ENCODE measurements around the gene BLNK. TPM values are rescaled to one million over a fixed set of nuclear protein-coding genes. Genes with fewer than 3 reads are reported as not detected.

Gene BLNK
- total RNA-seq, 1 donor from 2014 or later, result not detected

DNA sequence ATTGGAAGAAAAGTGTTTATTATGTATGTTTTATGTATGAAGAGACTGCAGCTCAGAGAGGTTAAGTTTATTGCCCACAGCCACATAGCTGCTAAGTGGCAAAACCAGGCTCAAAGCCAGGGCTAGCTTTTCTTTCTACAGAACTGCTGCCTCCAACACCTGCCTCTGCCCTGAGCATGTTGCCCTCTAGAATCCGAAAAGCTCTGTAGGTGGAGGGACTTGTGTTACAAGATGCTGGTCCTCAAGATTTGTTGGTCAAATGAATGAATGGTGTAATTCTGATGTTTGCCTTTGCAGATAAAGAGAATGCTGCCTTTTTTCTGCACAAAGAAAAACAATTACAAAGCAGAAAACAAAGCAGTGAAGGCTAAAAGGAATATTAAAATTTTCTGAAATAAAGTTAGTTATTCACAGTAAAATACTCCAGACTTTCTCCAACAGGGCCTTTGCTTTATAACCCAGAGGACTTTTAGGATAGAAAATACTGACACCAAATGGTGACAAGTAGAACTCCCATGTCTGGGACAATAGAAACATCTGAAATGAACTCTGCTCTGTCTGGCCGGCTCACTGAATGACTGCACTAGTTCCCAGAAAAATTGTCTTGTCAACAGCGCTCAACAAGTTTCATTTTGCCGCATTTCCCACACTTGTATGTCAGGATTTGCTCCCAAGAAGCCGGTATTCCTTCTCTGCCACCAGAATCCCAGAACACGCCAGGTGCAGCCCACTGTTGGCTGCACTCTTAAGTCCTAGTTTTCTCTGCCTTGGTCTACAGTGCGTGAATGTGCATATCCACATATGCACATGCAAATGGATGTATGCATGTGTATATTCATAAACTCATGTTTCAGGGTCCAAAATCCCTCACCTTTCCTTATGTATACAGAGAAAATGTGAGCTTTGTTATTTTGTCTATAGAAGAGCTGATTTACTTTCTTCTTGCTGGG lies 21.9 kb upstream of the BLNK start:
- Mint-ChIP-seq H3K4me1 (ENCODE audit: low read depth) (peaks cover 2% of the 10 kb centered on the region), H3K27me3 (ENCODE audit: low read depth) (peaks cover 36% of the 10 kb centered on the region), H3K27ac (ENCODE audit: unreplicated experiment) (no peak overlapping the region), H3K4me3 (ENCODE audit: unreplicated experiment) (no peak overlapping the region), H3K36me3 (ENCODE audit: low read depth) (no peaks in the 10 kb centered on the region), H3K9me3 (ENCODE audit: low read depth) (no peaks in the 10 kb centered on the region)
- no peak for DNase-seq (ENCODE audit: low spot score)
- TF ChIP-seq, protein P1, sequence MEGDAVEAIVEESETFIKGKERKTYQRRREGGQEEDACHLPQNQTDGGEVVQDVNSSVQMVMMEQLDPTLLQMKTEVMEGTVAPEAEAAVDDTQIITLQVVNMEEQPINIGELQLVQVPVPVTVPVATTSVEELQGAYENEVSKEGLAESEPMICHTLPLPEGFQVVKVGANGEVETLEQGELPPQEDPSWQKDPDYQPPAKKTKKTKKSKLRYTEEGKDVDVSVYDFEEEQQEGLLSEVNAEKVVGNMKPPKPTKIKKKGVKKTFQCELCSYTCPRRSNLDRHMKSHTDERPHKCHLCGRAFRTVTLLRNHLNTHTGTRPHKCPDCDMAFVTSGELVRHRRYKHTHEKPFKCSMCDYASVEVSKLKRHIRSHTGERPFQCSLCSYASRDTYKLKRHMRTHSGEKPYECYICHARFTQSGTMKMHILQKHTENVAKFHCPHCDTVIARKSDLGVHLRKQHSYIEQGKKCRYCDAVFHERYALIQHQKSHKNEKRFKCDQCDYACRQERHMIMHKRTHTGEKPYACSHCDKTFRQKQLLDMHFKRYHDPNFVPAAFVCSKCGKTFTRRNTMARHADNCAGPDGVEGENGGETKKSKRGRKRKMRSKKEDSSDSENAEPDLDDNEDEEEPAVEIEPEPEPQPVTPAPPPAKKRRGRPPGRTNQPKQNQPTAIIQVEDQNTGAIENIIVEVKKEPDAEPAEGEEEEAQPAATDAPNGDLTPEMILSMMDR (IDR thresholded peaks at IDR 0.05), result peak; percentile 87

DNA sequence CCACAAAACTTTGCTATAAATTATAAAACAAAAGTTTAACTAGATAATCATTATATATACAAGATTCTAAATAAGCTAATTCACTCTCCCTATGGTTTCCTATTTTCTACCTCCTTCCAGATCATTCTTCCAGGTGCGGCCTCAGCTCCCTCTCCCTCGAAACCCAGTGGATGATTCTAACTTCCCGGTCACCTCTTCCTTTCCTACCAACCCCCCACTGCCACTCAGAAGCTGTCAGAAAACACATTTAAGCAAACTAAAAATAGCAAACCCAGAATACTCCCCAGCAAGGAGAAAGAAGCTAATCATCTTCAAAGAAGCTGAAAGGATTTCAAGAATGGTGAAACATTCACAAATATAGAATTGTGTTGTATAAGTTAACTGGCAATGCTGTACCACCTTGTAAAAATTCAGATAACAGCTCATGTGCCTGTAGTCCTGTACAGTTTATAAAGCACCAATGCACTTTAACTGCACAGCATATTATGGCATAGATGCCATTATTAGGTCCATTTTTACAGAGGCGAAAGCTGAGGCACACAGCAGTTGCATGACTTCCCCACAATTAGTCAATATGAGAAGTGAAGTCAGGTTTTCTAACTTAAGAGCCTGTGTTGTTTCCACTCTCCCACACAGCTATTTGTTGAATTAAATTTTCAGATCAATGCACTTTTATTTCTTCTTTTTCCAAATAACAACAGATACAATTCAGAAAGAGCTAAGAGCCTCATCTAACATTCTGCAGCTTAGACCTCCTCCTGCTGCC lies 19.2 kb upstream of the BLNK start:
- H3K27me3 Mint-ChIP-seq (ENCODE audit: low read depth), result peaks cover 27% of the 10 kb centered on the region

DNA sequence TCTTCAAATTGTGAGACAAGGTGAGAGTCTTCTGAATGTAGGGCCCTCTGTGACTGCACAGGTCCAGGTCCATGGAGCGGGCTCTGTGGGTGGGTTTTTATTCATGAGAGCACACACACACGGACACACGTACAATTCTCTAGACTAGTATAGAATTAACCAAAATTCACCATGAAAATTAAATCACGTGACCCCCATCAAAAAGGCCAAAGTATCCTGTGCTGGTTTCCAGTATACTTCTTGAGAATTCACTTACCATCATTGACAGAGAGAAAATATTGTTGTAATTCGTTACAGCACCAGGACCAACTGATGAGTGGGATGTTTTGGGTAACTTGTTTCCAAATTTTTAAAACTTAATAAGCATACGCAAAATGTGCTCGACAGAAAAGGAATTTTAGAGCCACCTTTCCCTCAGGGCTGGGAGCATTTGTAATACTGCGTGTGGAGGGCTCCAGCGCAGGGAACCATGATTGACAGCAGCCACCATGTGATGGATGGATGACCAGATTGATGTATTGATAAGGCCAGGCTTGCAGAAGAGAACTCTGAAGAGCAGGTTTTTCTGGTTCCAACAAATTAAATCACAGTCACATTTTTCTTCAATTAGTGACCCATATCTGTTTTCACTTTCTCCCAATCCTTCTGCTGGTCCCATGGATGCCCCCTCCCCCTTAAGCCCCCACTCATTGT lies 18.0 kb upstream of the BLNK start:
- H3K27ac Mint-ChIP-seq (ENCODE audit: unreplicated experiment), result no peak overlapping the region

More for the DNA sequence above, 19.2 kb upstream of the BLNK start:
- Mint-ChIP-seq H3K36me3 (ENCODE audit: low read depth) (no peaks in the 10 kb centered on the region), H3K4me1 (ENCODE audit: low read depth) (peaks cover 11% of the 10 kb centered on the region), H3K4me3 (ENCODE audit: unreplicated experiment) (no peak overlapping the region), H3K27ac (ENCODE audit: unreplicated experiment) (no peak overlapping the region), H3K9me3 (ENCODE audit: low read depth) (no peaks in the 10 kb centered on the region)
- no peak for DNase-seq (ENCODE audit: low spot score)
- TF ChIP-seq, protein P1 (IDR thresholded peaks at IDR 0.05), result no peak

DNA sequence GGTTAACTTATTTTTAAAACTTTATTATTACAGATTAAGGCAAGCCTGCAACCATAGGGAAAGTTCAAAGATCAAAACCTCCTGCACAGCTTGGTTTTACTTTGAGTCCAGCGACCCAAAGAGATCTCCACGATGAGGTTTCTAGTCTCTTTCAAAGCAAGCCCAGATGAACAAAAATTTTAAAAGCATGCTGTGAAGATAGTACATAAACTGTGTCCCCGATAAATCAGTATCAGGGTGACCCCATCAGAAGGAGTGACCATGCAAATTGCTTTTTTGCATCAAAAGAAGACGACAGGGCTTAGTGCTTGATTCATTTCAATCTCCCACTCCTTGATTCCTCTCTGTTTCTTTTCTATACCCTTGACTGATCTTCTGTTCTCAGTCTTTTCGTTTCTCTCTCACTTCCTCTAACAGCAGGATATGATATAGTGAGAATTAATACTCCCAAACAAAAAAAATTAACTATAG lies 16.8 kb upstream of the BLNK start:
- no peak for DNase-seq (ENCODE audit: low spot score)
- H3K27me3 Mint-ChIP-seq (ENCODE audit: low read depth), result peaks cover 23% of the 10 kb centered on the region
- H3K27ac Mint-ChIP-seq (ENCODE audit: unreplicated experiment), result no peak overlapping the region
- TF ChIP-seq, protein P1 (IDR thresholded peaks at IDR 0.05), result no peak
- H3K36me3 Mint-ChIP-seq (ENCODE audit: low read depth), result no peaks in the 10 kb centered on the region
- no peak overlapping the region for H3K4me3 Mint-ChIP-seq (ENCODE audit: unreplicated experiment)
- H3K4me1 Mint-ChIP-seq (ENCODE audit: low read depth), result peaks cover 11% of the 10 kb centered on the region
- no peaks in the 10 kb centered on the region for H3K9me3 Mint-ChIP-seq (ENCODE audit: low read depth)

More for the DNA sequence above, 18.0 kb upstream of the BLNK start:
- Mint-ChIP-seq H3K27me3 (ENCODE audit: low read depth) (peaks cover 25% of the 10 kb centered on the region), H3K9me3 (ENCODE audit: low read depth) (no peaks in the 10 kb centered on the region), H3K4me1 (ENCODE audit: low read depth) (peaks cover 11% of the 10 kb centered on the region), H3K4me3 (ENCODE audit: unreplicated experiment) (no peak overlapping the region), H3K36me3 (ENCODE audit: low read depth) (no peaks in the 10 kb centered on the region)
- DNase-seq (ENCODE audit: low spot score), result no peak
- TF ChIP-seq, protein P1 (IDR thresholded peaks at IDR 0.05), result no peak

All from chondrocyte (in vitro differentiated cells).